Neural cell (in vitro differentiated cells): ENCODE results near the gene NMU.

ENCODE experiments used
- CTCF ChIP-seq: fragments of 450-650 bp; IDR thresholded peaks from 2 replicates; pipeline ENCODE4 v1.5.1; 2014; ENCODE audit warnings: antibody characterized with exemption, mild to moderate bottlenecking, moderate library complexity; ENCODE audit not compliant: poor library complexity, severe bottlenecking
- EP300 ChIP-seq: fragments of 450-650 bp; conservative IDR thresholded peaks from 2 replicates; pipeline ENCODE4 v1.6.1; 2014; ENCODE audit warnings: antibody characterized with exemption, mild to moderate bottlenecking, moderate library complexity; ENCODE audit not compliant: poor library complexity, severe bottlenecking
- EZH2 ChIP-seq: fragments of 200-600, 300-800 bp; shearing (Covaris generic), sonication (generic); IDR thresholded peaks from 2 replicates; pipeline ENCODE4 v1.6.1; 2014; ENCODE audit warnings: antibody characterized with exemption, low read length, borderline replicate concordance, mild to moderate bottlenecking; ENCODE audit not compliant: insufficient read depth, poor library complexity, severe bottlenecking
- POLR2AphosphoS5 ChIP-seq: IDR thresholded peaks from 2 replicates; pipeline ENCODE4 v1.6.1; 2012
- REST ChIP-seq: IDR thresholded peaks from 2 replicates; pipeline ENCODE4 v1.6.1; 2012; ENCODE audit warnings: borderline replicate concordance
- TAF1 ChIP-seq: IDR thresholded peaks from 2 replicates; pipeline ENCODE4 v1.6.1; 2012; ENCODE audit warnings: low read depth

GRCh38 chr4:55625835-55626234 is 10.3 kb downstream of the NMU start:
- TF ChIP-seq CTCF, result no peak
- no peak for TF ChIP-seq EP300
- no peak for TF ChIP-seq TAF1
- no peak for TF ChIP-seq POLR2AphosphoS5
- no peak for TF ChIP-seq EZH2
- TF ChIP-seq REST, result no peak
